HFF-Myc (cell line): ENCODE data around the gene GFI1B.

ENCODE experiments used
- DNase-seq: peaks from one replicate; pipeline ENCODE4 v3.0.0-alpha.2; 2011; ENCODE audit warnings: low read depth; ENCODE audit errors: extremely low read depth
- H3K4me3 ChIP-seq: replicated peaks from 2 replicates; pipeline ENCODE4 v1.5.1; 2011; ENCODE audit warnings: low read depth, mild to moderate bottlenecking, control low read depth, low read length
- TF ChIP-seq, protein P1 (sequence below): IDR thresholded peaks from 2 replicates; pipeline ENCODE4 v1.5.1; 2012; ENCODE audit warnings: mild to moderate bottlenecking, low read depth, low read length, control low read depth; ENCODE audit errors: missing control alignments

The GFI1B gene

DNA sequence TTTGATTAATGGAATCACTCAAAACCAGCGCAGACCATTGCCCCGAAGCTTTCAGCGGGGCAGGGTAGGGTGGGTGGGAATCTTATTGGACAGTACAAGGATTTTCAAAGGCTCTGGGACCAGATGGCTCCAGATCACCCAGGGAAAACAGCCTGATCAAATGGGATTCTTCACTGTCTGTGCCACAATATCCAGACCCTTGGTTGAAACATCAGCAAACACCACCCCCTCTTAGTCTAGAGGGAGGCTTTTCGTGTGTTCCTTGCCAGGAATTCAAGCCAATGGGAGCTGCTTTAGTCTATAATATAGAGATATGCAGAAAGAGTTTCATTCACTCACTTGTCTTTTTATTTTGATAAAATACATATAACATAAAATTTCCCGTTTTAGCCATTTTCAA is 1.7 kb downstream of the GFI1B start:
- no peak overlapping the region for H3K4me3 ChIP-seq
- DNase-seq: no peak
- TF ChIP-seq, protein P1, sequence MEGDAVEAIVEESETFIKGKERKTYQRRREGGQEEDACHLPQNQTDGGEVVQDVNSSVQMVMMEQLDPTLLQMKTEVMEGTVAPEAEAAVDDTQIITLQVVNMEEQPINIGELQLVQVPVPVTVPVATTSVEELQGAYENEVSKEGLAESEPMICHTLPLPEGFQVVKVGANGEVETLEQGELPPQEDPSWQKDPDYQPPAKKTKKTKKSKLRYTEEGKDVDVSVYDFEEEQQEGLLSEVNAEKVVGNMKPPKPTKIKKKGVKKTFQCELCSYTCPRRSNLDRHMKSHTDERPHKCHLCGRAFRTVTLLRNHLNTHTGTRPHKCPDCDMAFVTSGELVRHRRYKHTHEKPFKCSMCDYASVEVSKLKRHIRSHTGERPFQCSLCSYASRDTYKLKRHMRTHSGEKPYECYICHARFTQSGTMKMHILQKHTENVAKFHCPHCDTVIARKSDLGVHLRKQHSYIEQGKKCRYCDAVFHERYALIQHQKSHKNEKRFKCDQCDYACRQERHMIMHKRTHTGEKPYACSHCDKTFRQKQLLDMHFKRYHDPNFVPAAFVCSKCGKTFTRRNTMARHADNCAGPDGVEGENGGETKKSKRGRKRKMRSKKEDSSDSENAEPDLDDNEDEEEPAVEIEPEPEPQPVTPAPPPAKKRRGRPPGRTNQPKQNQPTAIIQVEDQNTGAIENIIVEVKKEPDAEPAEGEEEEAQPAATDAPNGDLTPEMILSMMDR: no peak

DNA sequence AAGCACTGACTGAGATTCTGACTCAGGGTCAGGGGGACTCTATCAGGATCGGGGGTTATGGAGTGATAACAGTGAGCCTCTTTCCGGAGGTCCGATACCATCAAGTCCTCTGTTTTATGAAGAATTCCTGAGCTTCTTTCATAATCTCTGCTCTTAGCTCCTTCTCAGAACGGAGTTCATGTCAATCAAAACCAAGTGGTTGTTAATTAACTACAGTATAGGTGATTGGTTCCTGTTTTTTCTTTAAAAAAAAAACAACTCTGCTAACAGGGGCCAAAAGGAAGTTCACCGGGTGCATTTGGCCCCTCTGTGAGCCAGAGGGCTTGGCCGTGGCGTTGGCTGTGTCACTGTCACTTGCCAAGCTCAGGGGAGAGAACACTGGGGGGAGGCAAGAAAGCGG is 4.0 kb downstream of the GFI1B start:
- no peak overlapping the region for H3K4me3 ChIP-seq
- TF ChIP-seq, protein P1: no peak
- no peak for DNase-seq

DNA sequence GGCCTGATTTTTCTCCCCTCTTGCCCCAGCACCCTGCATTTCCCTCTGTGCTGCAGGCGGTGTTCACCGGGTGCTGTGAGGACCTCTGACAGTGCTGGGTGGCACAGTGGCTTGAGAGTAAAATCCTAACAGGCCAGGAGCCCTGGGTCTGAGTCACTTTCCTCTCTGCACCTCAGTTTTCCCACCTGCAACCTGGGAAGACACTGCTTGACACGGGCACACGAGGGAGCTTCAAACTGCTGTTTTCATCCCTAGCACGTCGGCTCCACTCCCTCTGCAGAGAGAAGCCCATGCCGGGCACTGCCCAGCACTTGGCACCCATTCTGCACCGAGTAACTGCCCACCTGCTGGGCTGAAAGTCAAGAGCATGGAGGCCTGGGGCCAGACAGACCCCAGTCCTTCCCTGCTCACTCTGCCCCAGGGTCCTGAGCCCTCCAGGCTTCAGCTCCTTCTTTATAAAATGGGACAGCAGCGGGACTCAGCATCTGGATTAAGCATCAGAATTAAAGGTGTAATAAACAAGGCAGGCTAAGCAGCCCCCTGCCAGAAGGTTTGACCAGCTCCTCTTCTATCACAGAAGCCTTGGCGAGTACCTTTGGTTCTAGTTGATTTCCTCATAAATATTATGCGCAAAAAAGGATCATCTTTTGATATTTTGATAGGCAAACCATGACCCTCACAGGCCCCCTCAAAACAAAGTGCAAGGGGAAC is 5.2 kb downstream of the GFI1B start:
- DNase-seq: no peak
- H3K4me3 ChIP-seq: no peak overlapping the region
- TF ChIP-seq, protein P1: no peak

DNA sequence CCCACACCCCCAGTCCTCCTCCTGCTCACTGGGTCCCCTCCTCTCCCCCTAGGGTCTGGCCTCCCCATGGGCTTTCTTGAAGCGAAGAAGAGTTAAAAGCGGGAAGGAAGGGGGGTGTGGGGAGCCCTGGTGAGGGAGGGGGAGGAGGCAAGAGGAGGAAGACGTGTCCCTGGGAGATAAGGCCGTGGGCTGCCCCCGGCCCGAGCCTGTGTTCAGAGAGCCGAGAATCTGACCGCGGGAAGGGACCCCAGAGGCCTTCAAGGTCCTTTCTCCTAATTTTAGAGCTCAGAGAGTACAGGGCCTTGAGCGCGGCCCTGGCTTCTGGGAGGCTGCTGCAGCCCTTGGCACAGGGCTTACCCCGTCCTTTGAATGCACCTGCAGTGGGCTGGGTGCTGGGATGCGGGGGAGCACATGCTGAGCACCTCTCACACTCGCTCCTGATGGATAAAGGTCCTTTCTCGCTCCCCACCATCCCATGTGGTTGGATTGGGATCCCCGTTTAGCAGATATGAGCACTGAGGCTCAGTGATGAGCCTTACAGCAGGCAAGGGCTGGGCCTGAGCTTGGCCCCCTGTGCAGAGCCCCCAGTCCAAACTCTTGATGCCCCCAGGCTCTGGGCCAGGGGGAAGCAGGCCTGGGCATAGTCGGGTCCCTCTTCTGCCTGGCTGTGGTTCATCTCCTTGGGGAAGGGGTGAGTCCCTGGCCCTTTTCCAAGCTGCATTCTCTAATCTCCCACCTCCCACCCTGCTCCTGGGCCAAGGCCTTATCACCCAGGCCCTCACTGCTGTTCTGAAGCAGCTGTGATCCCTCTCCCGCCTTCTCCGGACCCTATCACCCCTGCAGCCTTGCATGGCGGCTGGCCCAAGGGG is 5.9 kb downstream of the GFI1B start:
- TF ChIP-seq, protein P1: no peak
- DNase-seq: no peak
- no peak overlapping the region for H3K4me3 ChIP-seq

DNA sequence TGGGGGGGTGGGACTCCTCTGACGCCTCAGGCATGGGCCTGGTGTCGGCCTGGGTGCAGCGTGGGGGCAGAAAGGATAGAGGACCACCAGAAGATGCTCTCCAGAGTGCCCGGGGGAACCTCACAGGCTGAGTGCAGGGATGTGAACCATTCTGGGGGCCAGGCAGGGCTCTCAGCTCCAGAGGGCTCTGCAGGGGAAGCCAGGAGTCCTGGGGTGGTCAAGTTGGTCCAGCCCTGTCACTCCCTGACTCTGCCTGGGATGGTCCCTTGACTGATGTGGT is 6.5 kb downstream of the GFI1B start:
- no peak for DNase-seq
- TF ChIP-seq, protein P1: no peak

DNA sequence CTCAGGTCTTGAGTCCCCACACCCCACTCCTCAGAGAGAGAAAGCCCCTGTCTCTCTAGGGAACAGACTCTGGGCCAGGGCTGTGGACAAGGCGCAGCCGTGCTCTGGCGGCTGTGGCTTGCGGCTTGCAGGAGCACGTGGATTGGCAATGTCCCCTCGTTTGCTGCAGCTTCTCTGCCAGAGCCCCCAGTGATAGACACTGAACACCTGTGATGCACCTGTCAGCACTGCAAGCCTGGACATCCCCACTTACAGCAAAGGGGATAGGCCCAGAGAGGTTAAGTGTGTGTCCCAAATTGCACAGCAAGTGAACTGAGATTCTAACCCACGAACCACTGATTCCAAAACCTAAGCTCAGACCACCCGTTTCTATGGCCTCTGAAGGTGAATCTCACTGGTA is 7.0 kb downstream of the GFI1B start:
- no peak overlapping the region for H3K4me3 ChIP-seq
- TF ChIP-seq, protein P1: no peak
- no peak for DNase-seq

More for the DNA sequence above, 6.5 kb downstream of the GFI1B start:
- no peak overlapping the region for H3K4me3 ChIP-seq
